NT2/D1 (cell line): ENCODE data around the gene CHID1.

Experiments
- DNase-seq: peaks from one replicate; pipeline ENCODE4 v3.0.0-alpha.2; 2011; ENCODE audit warnings: low read depth, low spot score
- H3K27me3 ChIP-seq: 2 replicates; pipeline ENCODE4 v1.6.0; 2011; ENCODE audit warnings: mild to moderate bottlenecking; ENCODE audit not compliant: insufficient read length, insufficient read depth
- H3K36me3 ChIP-seq: 2 replicates; pipeline ENCODE4 v1.6.1; 2011; ENCODE audit warnings: mild to moderate bottlenecking, low read length, mixed read lengths; ENCODE audit not compliant: insufficient read depth, insufficient read length
- H3K4me1 ChIP-seq: 2 replicates; pipeline ENCODE4 v1.5.1; 2011; ENCODE audit not compliant: insufficient read depth, insufficient read length
- H3K4me3 ChIP-seq: 2 replicates; pipeline ENCODE4 v1.5.1; 2011; ENCODE audit warnings: low read depth; ENCODE audit not compliant: insufficient read length
- H3K9ac ChIP-seq: 2 replicates; pipeline ENCODE4 v1.6.0; 2011; ENCODE audit warnings: low read depth; ENCODE audit not compliant: insufficient read length
- H3K9me3 ChIP-seq: 2 replicates; pipeline ENCODE4 v1.5.1; 2011; ENCODE audit warnings: mild to moderate bottlenecking, low read length; ENCODE audit not compliant: insufficient read depth
- SUZ12 ChIP-seq: IDR thresholded peaks from 2 replicates; pipeline ENCODE4 v1.6.1; 2011; ENCODE audit not compliant: insufficient read length, insufficient read depth; ENCODE audit errors: extremely low read depth
- YY1 ChIP-seq: IDR thresholded peaks from 2 replicates; pipeline ENCODE4 v1.6.1; 2011; ENCODE audit not compliant: insufficient read length, insufficient read depth
- ZNF274 ChIP-seq: IDR thresholded peaks from 2 replicates; pipeline ENCODE4 v1.6.1; 2011; ENCODE audit warnings: mild to moderate bottlenecking, low read depth, low read length

CHID1 gene

GRCh38 chr11:829847-830294, 80.7 kb downstream of the CHID1 start:
- Histone ChIP-seq H3K9ac (peak overlapping the region; percentile 86), H3K4me3 (peak overlapping the region; percentile 62), H3K36me3 (peaks cover 14% of the 10 kb centered on the region), H3K27me3 (peaks cover 69% of the 10 kb centered on the region), H3K9me3 (no peaks in the 10 kb centered on the region), H3K4me1 (peaks cover 43% of the 10 kb centered on the region)
- TF ChIP-seq ZNF274: no peak
- no peak for TF ChIP-seq YY1
- TF ChIP-seq SUZ12: no peak
- DNase-seq: no peak

GRCh38 chr11:829176-829846, 81.3 kb downstream of the CHID1 start:
- H3K4me1 ChIP-seq: peaks cover 40% of the 10 kb centered on the region
- DNase-seq: no peak
- H3K9ac ChIP-seq: peak overlapping the region; percentile 86
- H3K27me3 ChIP-seq: peaks cover 69% of the 10 kb centered on the region
- no peaks in the 10 kb centered on the region for H3K9me3 ChIP-seq
- H3K4me3 ChIP-seq: peak overlapping the region; percentile 62
- no peak for TF ChIP-seq SUZ12
- TF ChIP-seq ZNF274: no peak
- no peak for TF ChIP-seq YY1
- H3K36me3 ChIP-seq: peaks cover 14% of the 10 kb centered on the region

- H3K4me3 ChIP-seq: peak overlapping the region; percentile 62
- peak overlapping the region; percentile 86 for H3K9ac ChIP-seq
- TF ChIP-seq ZNF274 (no peak), SUZ12 (no peak), YY1 (no peak)
- H3K27me3 ChIP-seq: peaks cover 69% of the 10 kb centered on the region
- H3K4me1 ChIP-seq: peaks cover 39% of the 10 kb centered on the region
- no peak for DNase-seq
- peaks cover 16% of the 10 kb centered on the region for H3K36me3 ChIP-seq
- H3K9me3 ChIP-seq: no peaks in the 10 kb centered on the region
These were observed 82.0 kb downstream of the CHID1 start for GRCh38 chr11:828506-829175.

GRCh38 chr11:827897-828192, 82.8 kb downstream of the CHID1 start, which contains the start of gene CRACR2B:
TSS of gene CRACR2B (plus strand) at chr11:827919. CDS start at chr11:828608, 689 bp downstream.
- H3K4me3 ChIP-seq: peak within 1 kb of the TSS; percentile 62
- no peak for DNase-seq
- H3K27me3 ChIP-seq: peaks cover 69% of the 10 kb centered on the region

GRCh38 chr11:827146-827896, 83.3 kb downstream of the CHID1 start:
- Histone ChIP-seq H3K4me1 (peaks cover 39% of the 10 kb centered on the region), H3K9ac (peak overlapping the region; percentile 74), H3K4me3 (peak overlapping the region; percentile 28), H3K36me3 (peaks cover 23% of the 10 kb centered on the region), H3K27me3 (peaks cover 69% of the 10 kb centered on the region), H3K9me3 (no peaks in the 10 kb centered on the region)
- no peak for DNase-seq
- TF ChIP-seq ZNF274 (no peak), YY1 (no peak), SUZ12 (no peak)

More at GRCh38 chr11:827897-828192, 82.8 kb downstream of the CHID1 start, which contains the start of gene CRACR2B:
- peaks cover 20% of the 10 kb centered on the region for H3K36me3 ChIP-seq
- H3K9ac ChIP-seq: peak within 1 kb of the TSS; percentile 86
- H3K9me3 ChIP-seq: no peaks in the 10 kb centered on the region
- peaks cover 39% of the 10 kb centered on the region for H3K4me1 ChIP-seq
- TF ChIP-seq YY1 (no peak), ZNF274 (no peak), SUZ12 (no peak)

- peak overlapping the region; percentile 74 for H3K9ac ChIP-seq
These were observed 83.8 kb downstream of the CHID1 start for GRCh38 chr11:826836-827145.

GRCh38 chr11:826227-826621, 84.4 kb downstream of the CHID1 start:
- Histone ChIP-seq H3K4me1 (peaks cover 31% of the 10 kb centered on the region), H3K9ac (peak overlapping the region; percentile 38), H3K27me3 (peaks cover 58% of the 10 kb centered on the region), H3K9me3 (no peaks in the 10 kb centered on the region), H3K4me3 (no peak overlapping the region), H3K36me3 (peaks cover 34% of the 10 kb centered on the region)
- DNase-seq: no peak
- TF ChIP-seq ZNF274 (no peak), YY1 (no peak), SUZ12 (no peak)

More at GRCh38 chr11:826836-827145, 83.8 kb downstream of the CHID1 start:
- Histone ChIP-seq H3K36me3 (peaks cover 29% of the 10 kb centered on the region), H3K4me1 (peaks cover 33% of the 10 kb centered on the region), H3K4me3 (peak overlapping the region; percentile 28), H3K9me3 (no peaks in the 10 kb centered on the region), H3K27me3 (peaks cover 64% of the 10 kb centered on the region)
- DNase-seq: no peak
- TF ChIP-seq YY1 (no peak), ZNF274 (no peak), SUZ12 (no peak)
